Mucosa of stomach (tissue), 1 donor: ENCODE results near the gene TBC1D8.

Experiments
- H3K27me3 ChIP-seq: one replicate; pipeline ENCODE4 v1.7.0; 2013; ENCODE audit warnings: mild to moderate bottlenecking, low read length; ENCODE audit not compliant: control insufficient read depth, insufficient read depth
- H3K36me3 ChIP-seq: one replicate; pipeline ENCODE4 v1.7.0; 2013; ENCODE audit warnings: low read length; ENCODE audit not compliant: control insufficient read depth, insufficient read depth
- H3K4me1 ChIP-seq: one replicate; pipeline ENCODE4 v1.7.0; 2013; ENCODE audit warnings: mild to moderate bottlenecking, low read length; ENCODE audit not compliant: control insufficient read depth, insufficient read depth
- H3K4me3 ChIP-seq: one replicate; pipeline ENCODE4 v1.7.0; 2013; ENCODE audit warnings: low read length
- H3K9ac ChIP-seq: one replicate; pipeline ENCODE4 v1.7.0; 2013; ENCODE audit warnings: mild to moderate bottlenecking, low read length, moderate library complexity
- H3K9me3 ChIP-seq: one replicate; pipeline ENCODE4 v1.7.0; 2013; ENCODE audit warnings: mild to moderate bottlenecking, low read length, moderate library complexity; ENCODE audit not compliant: control insufficient read depth
- donor health status: Pancreatic carcinoma.

Gene TBC1D8

DNA sequence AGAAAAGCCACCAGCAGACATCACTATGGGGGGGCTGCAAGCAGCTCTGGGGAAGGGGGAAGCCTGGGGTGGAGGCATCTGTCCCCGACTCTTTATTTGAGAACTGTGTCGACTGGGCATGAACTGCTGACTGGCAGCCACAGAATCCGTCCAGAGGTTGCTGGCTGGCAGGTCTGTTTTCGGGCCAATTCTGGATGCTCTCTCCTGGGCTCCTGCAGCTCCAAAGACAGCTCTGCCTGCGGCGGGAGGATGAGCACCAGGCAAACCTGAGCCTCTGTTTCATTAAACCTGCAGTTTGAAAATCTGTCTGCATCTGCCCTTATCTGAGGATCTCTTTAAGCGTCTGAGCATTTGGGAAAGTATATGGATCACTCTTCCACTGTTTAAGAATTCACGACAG is 183.5 kb downstream of the TBC1D8 start:
- Histone ChIP-seq H3K9me3 (no peaks in the 10 kb centered on the region), H3K4me3 (no peak overlapping the region), H3K36me3 (no peaks in the 10 kb centered on the region), H3K9ac (no peak overlapping the region), H3K4me1 (no peaks in the 10 kb centered on the region), H3K27me3 (no peaks in the 10 kb centered on the region)

- Histone ChIP-seq H3K4me1 (no peaks in the 10 kb centered on the region), H3K27me3 (no peaks in the 10 kb centered on the region), H3K4me3 (no peak overlapping the region), H3K9me3 (no peaks in the 10 kb centered on the region), H3K9ac (no peak overlapping the region), H3K36me3 (no peaks in the 10 kb centered on the region)
Measured at GRCh38 chr2:100965596-100965995, 185.6 kb downstream of the TBC1D8 start.

DNA sequence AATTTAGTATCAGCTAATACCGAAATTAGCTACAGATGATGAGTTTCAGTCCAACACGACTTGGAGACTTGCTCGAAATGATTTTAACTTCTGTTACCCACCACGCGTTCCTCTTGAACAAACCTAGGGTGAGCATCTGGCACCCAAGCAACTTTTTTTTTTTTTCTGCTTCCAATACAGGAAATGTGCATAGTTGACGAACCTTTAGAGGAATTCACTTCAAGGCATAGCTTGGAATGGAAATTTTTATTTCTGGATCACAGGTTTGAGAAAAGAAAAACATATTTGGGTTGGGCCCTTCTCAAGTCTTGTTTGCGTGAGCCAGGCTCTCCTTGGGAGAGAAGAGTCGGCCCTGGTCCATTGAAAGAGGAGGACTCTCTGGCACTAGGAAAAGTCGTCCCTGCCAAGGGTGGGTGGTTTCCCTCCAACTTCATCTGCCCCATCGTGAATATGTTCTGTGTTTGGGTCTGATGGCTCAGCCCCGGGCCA is 186.5 kb downstream of the TBC1D8 start:
- no peaks in the 10 kb centered on the region for H3K36me3 ChIP-seq
- H3K9ac ChIP-seq = no peak overlapping the region
- no peaks in the 10 kb centered on the region for H3K4me1 ChIP-seq
- H3K27me3 ChIP-seq = no peaks in the 10 kb centered on the region
- H3K4me3 ChIP-seq = no peak overlapping the region
- H3K9me3 ChIP-seq = no peaks in the 10 kb centered on the region

- Histone ChIP-seq H3K27me3 (no peaks in the 10 kb centered on the region), H3K36me3 (no peaks in the 10 kb centered on the region), H3K9me3 (no peaks in the 10 kb centered on the region), H3K4me3 (no peak overlapping the region), H3K4me1 (peaks cover under 1% of the 10 kb centered on the region), H3K9ac (no peak overlapping the region)
Measured at GRCh38 chr2:100964222-100964621, 187.0 kb downstream of the TBC1D8 start.

DNA sequence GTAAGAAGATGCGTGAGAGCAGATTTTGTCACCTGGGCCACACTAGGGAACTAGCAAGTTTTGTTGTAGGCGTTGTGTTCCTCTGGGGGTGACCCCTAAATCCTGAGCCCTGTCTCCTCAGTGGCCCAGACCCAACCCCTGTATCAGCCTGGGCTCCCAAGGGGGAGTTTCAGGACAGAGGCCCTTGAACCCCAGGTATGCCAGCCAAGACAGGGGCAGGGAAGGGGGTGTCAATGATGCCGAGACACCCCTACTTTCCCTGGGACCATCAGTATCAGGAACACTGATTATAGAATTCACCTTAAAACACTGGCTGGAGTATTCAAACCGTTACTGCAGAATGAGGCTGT is 188.2 kb downstream of the TBC1D8 start:
- Histone ChIP-seq H3K27me3 (no peaks in the 10 kb centered on the region), H3K4me3 (no peak overlapping the region), H3K4me1 (peaks cover 13% of the 10 kb centered on the region), H3K9ac (no peak overlapping the region), H3K36me3 (no peaks in the 10 kb centered on the region), H3K9me3 (no peaks in the 10 kb centered on the region)

DNA sequence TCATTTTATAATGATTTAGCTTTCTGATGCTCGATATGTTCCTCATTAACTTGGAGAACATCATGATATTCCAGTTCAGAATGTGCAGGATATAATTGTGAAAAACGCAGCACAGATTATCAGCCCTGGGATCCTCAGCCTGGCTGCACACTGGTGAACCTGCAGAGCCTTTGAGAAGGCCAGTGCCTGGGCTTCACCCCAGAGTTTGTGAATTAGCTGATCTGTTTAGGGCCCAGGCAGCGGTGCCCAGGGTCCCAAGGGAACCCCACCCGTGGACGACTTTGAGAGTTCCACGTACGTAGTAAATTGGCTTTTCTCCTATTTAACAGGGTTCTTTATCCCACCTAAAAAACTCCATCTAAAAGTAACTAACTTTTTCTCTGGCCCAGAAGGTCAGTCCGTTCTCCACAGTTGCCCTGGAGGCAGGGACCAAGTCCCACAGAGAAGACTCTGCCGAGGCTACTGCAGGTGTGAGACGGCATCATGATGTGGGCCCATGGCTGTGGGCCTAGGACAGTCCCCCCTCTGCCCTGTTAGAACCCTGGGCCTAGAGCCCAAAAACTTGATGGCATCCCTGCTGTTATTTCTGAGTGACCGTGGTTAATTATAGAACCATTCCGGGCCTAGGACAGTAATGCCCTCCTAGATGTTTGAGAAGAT is 188.7 kb downstream of the TBC1D8 start:
- H3K4me1 ChIP-seq = peaks cover 15% of the 10 kb centered on the region
- no peak overlapping the region for H3K4me3 ChIP-seq

DNA sequence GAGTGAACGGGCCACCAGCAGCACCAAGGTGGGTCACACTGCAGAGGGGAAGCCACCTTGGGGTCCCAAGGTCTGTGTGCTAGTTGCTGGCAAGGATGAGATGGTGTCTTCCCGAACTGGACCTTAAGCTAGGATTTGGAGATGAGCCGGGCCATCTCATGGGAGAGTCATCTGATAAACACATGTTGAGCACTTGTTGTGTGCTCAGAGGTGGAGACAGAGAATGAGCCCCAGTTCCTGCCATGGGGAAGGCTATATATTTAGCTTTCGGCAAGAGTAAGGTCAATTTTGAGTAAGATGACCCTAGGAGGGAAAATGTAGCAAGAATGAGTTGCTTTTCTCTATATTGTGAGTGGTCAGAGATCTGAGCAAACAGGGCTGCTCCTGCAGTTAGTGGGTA is 190.5 kb downstream of the TBC1D8 start:
- Histone ChIP-seq H3K4me1 (peaks cover 15% of the 10 kb centered on the region), H3K9me3 (no peaks in the 10 kb centered on the region), H3K27me3 (no peaks in the 10 kb centered on the region), H3K36me3 (no peaks in the 10 kb centered on the region), H3K9ac (no peak overlapping the region), H3K4me3 (no peak overlapping the region)

More for the DNA sequence above, 188.7 kb downstream of the TBC1D8 start:
- Histone ChIP-seq H3K36me3 (no peaks in the 10 kb centered on the region), H3K9me3 (no peaks in the 10 kb centered on the region), H3K9ac (no peak overlapping the region), H3K27me3 (no peaks in the 10 kb centered on the region)

DNA sequence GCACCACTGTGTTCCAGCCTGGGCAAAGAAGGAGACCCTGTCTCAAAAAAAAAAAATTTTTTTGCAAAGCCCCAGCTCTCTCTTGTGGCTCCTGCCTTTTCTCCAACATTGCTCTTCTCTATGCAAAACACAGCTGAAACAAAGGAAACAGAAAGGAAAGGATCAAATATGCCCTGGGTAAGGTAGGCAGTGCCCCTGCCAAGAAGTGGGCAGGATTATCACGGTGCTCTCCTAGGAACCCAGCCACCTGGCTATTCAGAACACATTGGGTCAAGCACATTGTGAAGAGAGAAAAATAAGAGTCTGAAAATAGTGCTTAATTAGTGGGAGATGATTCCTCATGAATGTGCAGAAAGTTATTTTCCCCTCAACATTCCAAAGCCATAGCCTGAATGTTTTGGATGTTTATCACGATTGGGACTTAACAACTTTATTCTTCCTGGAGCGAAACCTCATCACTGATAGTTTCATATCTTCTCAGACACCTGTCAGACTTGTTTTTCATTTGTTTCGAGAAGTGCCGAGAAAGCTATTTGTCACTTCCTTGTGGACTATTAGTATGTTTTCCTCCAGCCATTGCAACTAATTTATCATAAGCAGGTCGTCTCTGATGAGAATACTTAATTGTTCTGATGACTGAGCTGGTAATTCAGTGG is 191.8 kb downstream of the TBC1D8 start:
- Histone ChIP-seq H3K4me1 (peaks cover 15% of the 10 kb centered on the region), H3K9ac (no peak overlapping the region), H3K9me3 (no peaks in the 10 kb centered on the region), H3K27me3 (no peaks in the 10 kb centered on the region), H3K36me3 (no peaks in the 10 kb centered on the region), H3K4me3 (no peak overlapping the region)

GRCh38 chr2:100957996-100958653 is 193.1 kb downstream of the TBC1D8 start:
- Histone ChIP-seq H3K4me3 (no peak overlapping the region), H3K36me3 (no peaks in the 10 kb centered on the region)

More at GRCh38 chr2:100957996-100958653, 193.1 kb downstream of the TBC1D8 start:
- Histone ChIP-seq H3K9ac (peak overlapping the region; percentile 25), H3K4me1 (peaks cover 15% of the 10 kb centered on the region), H3K27me3 (no peaks in the 10 kb centered on the region), H3K9me3 (no peaks in the 10 kb centered on the region)
